NOMO-1 treated with DMSO at 0.1 percent for 48 hours (cell line): ENCODE data around the gene KHDC1.
"Not testable (repeated sequence)": the region's sequence is repeated elsewhere in the genome, so short reads cannot be mapped to it uniquely, and the experiment has no call there.

Source experiments
- DNase-seq: peaks from one replicate; lab custom pipeline; 2025; ENCODE audit not compliant: unreplicated experiment; lab: John Stamatoyannopoulos, UW

The KHDC1 gene

GRCh38 chr6:73250016-73250415 lies 13.0 kb downstream of the KHDC1 start:
- no peak for DNase-seq

GRCh38 chr6:73248192-73248903 lies 14.6 kb downstream of the KHDC1 start:
- DNase-seq, result no peak

GRCh38 chr6:73242001-73242400 lies 21.0 kb downstream of the KHDC1 start:
- DNase-seq, result no peak

- DNase-seq, result no peak
Measured at GRCh38 chr6:73240730-73241129, 22.3 kb downstream of the KHDC1 start.

GRCh38 chr6:73236144-73236750 lies 26.7 kb downstream of the KHDC1 start:
- DNase-seq, result no peak

GRCh38 chr6:73234733-73235132 lies 28.3 kb downstream of the KHDC1 start:
- DNase-seq, result no peak

GRCh38 chr6:73233971-73234370 lies 29.0 kb downstream of the KHDC1 start:
- not testable (repeated sequence) for DNase-seq

GRCh38 chr6:73233048-73233447 lies 29.9 kb downstream of the KHDC1 start:
- DNase-seq, result no peak

- DNase-seq, result peak; percentile 73
Measured at GRCh38 chr6:73231986-73232391, 31.0 kb downstream of the KHDC1 start.

GRCh38 chr6:73227606-73228255 lies 35.3 kb downstream of the KHDC1 start:
- no peak for DNase-seq

GRCh38 chr6:73225396-73225795 lies 37.6 kb downstream of the KHDC1 start, which contains the start of gene KHDC1L:
TSS of gene KHDC1L (minus strand) at chr6:73225496. CDS start at chr6:73225408, 88 bp downstream.
- no peak for DNase-seq

GRCh38 chr6:73216859-73217258 lies 46.1 kb downstream of the KHDC1 start:
- DNase-seq, result no peak

GRCh38 chr6:73209117-73209516 lies 53.9 kb downstream of the KHDC1 start:
- no peak for DNase-seq

- DNase-seq, result no peak
Measured at GRCh38 chr6:73207221-73207837, 55.7 kb downstream of the KHDC1 start.

GRCh38 chr6:73204252-73204651 lies 58.7 kb downstream of the KHDC1 start:
- no peak for DNase-seq

GRCh38 chr6:73203098-73203497 lies 59.9 kb downstream of the KHDC1 start:
- peak; percentile 43 for DNase-seq

- DNase-seq, result no peak
Measured at GRCh38 chr6:73200735-73201134, 62.3 kb downstream of the KHDC1 start.

GRCh38 chr6:73200247-73200646 lies 62.7 kb downstream of the KHDC1 start:
- DNase-seq, result no peak

GRCh38 chr6:73194744-73195143 lies 68.3 kb downstream of the KHDC1 start:
- DNase-seq, result no peak

GRCh38 chr6:73193302-73193701 lies 69.7 kb downstream of the KHDC1 start:
- not testable (repeated sequence) for DNase-seq
